HTR-8/SVneo (cell line): ENCODE measurements around the gene HEXIM1.
"Not testable (repeated sequence)": the region's sequence is repeated elsewhere in the genome, so short reads cannot be mapped to it uniquely, and the experiment has no call there.

Experiments
- DNase-seq: peaks from one replicate; pipeline ENCODE4 v3.0.0; 2011; ENCODE audit warnings: low spot score, mixed read lengths; ENCODE audit not compliant: insufficient read length
- FAIRE-seq: peaks from 2 replicates; lab custom pipeline; 2011; peaks lifted over from hg19 to GRCh38; lab: Jason Lieb, UNC

Gene HEXIM1

GRCh38 chr17:45112559-45113423 lies 35.5 kb upstream of the HEXIM1 start:
- peak; percentile 67 for FAIRE-seq

DNA sequence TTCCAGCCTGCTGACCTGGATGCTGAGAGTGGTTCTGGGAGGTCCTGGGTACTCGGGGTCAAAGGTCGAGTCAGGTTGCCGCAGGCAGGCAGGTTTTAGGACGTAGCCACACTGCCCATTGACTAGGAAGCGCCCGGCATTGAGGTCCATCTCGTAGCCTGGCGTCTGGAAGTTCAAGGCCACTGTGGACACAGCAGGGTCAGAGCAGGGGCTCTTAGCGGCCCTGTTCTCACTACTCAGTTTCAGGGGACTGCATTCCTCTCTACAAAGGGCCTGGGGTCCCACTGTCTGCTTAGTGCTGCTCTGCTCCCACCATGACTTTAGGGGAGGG lies 34.9 kb upstream of the HEXIM1 start:
- DNase-seq (no peak), FAIRE-seq (no peak)

More at GRCh38 chr17:45112559-45113423, 35.5 kb upstream of the HEXIM1 start:
- no peak for DNase-seq

GRCh38 chr17:45114117-45114932 lies 34.0 kb upstream of the HEXIM1 start:
- DNase-seq (no peak), FAIRE-seq (no peak)

DNA sequence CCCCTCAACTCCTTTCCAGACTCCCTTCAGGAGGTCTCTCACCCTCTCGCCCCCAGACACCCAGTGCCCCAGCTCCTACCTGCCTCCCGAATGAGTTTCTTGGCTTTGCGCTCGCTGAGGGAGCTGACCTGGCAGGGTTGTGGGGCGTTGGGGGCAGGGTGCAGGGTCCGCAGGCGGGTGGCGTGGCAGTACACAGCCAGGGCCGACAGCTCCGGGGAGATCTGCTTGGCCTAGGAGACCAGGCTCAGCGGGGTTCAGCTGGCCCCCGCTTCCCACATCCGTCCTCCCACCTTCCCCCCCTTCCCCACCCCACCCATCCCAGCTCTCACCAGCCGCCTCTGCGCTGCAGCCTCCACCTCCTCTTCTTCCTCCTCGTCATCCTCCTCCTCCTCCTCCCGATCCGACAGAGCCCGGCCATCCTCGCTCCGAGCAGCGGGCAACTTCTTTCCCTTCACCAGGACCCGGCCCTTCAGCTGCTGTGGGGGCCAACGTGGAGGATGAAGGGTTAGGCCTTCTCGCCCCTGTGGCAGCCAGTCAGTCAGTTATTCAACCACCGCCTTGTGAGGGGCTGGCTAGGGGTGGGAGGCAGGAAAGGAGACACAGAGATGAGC lies 33.2 kb upstream of the HEXIM1 start:
- FAIRE-seq (no peak), DNase-seq (no peak)

DNA sequence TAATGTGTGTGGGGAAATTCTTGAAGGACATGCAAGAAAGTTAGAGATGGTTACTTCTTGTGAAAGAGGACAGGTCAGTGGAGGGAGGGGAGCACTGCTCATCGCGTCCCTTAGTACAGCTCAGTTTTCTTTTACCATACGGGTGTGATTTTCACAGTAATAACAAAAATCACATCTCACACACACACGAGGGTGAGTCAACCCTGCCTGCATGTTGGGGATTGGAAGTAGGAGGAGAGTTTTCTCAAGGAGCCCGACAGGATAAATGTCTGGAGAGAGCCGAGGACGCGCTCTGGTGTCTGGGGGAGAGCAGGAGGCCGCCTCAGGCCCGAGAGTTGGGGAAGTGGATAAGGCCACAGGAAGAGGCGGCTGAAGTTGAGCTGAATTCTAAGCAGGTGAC lies 32.4 kb upstream of the HEXIM1 start:
- FAIRE-seq (peak; percentile 88), DNase-seq (no peak)

GRCh38 chr17:45116434-45117016 lies 31.8 kb upstream of the HEXIM1 start:
- no peak for FAIRE-seq
- DNase-seq = no peak

GRCh38 chr17:45117334-45117733 lies 30.9 kb upstream of the HEXIM1 start:
- DNase-seq = no peak
- FAIRE-seq = peak; percentile 87

DNA sequence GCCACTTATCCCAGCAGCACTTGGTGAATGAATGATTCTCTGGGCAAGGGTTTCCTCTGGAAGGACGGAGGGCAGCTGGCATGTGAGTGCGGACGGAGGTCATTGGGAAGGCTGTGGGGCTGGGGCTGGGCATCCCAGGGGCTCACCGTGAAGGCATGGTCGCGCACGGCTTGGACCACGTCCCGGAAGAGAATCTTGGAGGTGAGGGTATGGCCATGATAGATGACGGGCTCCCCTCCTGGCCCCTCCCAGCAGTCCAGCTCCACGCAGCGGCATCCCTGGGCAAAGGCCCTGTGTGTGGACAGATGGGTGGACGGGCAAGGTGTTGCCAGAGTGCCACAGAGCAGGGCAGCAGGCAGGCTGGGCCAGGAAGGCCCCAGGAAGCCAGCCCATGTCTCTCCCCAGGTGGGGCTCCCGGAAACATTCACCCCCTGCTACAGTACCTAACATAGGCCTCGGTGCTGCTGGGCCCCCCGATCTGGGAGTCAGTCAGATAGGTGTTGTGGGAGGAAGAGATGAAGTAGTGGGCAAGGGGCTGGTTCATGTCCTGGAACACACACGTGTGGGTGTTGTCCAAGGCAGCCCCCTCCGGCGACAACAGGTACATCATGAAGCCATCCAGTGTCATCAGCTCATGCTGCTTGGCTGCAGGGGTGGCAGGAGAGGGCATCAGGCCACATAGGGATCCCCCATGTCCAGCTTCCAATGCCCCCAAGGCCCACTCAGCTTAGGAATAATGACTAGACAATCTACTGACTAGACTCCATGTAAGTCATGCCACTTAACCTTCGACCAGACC lies 30.2 kb upstream of the HEXIM1 start:
- FAIRE-seq = no peak
- DNase-seq = no peak

- no peak for DNase-seq
- no peak for FAIRE-seq
These were observed 29.6 kb upstream of the HEXIM1 start for GRCh38 chr17:45118691-45119090.

- FAIRE-seq = no peak
- no peak for DNase-seq
These were observed 28.3 kb upstream of the HEXIM1 start for GRCh38 chr17:45119964-45120363.

DNA sequence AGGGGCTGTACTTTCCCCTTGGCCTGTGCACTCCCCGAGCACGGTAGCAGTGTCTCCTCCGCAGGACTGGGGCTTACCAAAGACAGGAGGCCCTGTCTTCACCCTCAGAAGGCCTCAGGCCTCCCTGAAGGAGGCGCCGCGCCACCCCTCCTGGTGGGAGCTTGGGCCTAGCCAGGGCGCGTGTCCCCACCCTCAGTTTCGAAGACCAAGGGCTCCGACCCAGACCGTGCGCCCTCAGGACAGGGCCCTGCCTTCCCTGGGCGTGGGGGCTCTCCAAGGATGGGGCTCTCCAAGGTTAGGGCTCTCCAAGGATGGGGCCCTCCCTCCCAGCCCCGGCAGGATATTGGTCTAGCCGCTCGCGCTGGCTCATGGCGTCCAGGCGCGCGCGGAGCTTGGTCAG lies 27.7 kb upstream of the HEXIM1 start:
- FAIRE-seq = no peak
- no peak for DNase-seq

DNA sequence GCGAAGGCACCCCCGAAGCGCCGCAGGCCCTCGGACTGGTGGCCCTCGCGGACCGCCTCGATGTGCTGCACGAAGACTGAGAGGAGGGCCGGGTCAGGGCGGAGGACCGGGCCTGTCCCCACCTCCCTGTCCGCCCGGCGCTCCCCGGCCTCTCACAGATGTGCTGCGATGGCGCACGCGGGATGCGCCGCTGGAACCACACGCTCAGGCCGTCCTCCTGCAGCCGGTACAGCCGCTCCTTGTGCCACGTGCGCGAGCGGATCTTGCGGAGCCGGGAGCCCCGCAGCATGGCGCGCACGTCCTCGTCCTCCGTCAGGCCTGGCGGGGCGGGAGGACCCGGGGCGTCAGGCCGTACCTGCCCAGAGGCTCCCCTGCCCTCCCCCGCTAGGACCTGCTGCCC lies 27.2 kb upstream of the HEXIM1 start:
- FAIRE-seq = no peak

GRCh38 chr17:45123076-45123770 lies 25.1 kb upstream of the HEXIM1 start:
- DNase-seq = no peak
- peak; percentile 78 for FAIRE-seq

More for the DNA sequence above, 27.2 kb upstream of the HEXIM1 start:
- no peak for DNase-seq

DNA sequence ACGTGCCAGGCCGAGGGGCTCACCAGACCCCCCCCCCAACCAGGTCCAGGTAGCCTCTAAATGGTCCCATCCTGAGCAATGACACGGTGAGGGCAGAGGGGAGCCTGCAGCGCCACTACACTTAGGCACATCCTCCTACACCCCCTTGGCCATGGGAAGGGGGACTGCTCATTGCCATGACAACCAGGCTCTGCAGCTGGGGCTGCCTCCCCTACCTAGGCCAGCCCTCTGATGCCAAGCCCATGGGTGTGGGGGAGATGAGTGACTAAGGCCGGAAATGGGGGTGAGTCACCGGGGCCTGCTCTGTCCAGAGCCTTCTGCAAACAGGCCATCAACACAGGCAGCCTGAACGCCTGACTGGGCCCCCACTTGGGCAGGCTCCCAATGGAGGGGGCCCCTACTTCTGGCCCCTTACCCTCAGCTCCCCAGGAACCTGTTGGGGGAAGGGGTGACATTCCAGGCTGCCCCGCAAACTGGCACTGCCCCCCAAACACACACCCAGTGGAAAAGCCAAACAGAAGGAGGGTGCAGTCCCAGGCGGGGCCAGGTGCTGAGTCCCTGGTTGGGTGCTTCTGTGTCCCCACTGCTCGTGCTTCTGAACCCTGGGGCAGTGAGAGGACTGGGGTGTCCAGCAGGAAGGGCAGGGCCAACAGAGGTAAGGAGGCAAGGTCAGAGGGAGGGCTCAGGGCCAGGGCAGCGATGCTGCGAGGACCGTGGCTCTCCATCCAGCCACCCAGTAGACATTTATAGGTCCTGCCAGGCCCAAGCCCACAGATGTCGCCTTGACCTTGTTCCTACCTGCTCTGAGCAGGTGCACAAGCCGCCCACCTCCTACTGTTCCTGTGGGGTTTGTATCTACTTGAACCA lies 24.1 kb upstream of the HEXIM1 start:
- peak; percentile 99 for FAIRE-seq
- DNase-seq = peak; percentile 99

DNA sequence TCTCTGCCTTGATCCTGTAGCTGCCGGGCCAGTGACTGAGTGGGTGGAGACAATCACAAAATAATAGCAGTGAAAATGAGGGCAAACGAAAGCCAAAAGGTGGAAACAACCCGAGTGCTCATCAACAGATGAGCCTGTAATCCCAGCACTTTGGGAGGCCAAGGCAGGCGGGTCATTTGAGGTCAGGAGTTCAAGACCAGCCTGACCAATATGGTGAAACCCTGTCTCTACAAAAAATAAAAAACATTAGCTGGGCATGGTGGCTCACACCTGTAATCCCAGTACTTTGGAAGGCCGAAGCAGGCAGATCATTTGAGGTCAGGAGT lies 23.5 kb upstream of the HEXIM1 start:
- DNase-seq, FAIRE-seq: not testable (repeated sequence)

DNA sequence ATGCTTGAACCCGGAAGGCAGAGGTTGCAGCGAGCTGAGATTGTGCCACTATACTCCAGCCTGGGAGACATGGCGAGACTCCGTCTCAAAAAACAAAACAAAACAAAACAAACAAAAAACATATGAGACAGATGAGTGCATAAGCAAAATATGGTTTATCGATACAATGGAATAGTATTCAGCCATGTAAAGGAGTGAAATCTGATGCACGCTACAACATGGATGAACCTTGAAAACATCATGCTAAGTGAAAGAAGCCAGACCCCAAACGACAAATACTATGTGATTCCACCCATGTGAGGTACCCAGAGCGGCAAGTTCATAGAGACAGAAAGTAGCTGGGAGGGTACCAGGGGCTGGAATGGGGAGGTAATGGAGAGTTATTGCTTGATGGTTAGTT lies 22.8 kb upstream of the HEXIM1 start:
- no peak for DNase-seq

DNA sequence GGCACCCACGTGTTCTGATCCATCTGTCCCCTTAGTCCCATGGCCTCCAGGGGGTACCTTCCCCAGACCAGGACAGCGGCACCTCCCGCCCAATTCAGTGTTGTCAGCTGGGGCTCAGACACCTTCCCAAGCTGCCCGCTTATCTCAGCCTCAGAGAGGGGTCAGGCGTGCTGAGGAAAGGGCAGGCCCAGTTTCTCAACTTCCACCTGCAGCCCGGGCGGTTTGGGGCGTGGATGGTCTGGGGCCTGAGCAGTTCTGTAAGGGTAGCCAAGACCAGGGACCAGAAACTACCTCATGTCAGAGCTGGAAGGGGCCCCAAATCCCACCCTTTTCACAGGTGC lies 21.1 kb upstream of the HEXIM1 start:
- FAIRE-seq (no peak), DNase-seq (no peak)

More for the DNA sequence above, 22.8 kb upstream of the HEXIM1 start:
- FAIRE-seq = peak; percentile 64

DNA sequence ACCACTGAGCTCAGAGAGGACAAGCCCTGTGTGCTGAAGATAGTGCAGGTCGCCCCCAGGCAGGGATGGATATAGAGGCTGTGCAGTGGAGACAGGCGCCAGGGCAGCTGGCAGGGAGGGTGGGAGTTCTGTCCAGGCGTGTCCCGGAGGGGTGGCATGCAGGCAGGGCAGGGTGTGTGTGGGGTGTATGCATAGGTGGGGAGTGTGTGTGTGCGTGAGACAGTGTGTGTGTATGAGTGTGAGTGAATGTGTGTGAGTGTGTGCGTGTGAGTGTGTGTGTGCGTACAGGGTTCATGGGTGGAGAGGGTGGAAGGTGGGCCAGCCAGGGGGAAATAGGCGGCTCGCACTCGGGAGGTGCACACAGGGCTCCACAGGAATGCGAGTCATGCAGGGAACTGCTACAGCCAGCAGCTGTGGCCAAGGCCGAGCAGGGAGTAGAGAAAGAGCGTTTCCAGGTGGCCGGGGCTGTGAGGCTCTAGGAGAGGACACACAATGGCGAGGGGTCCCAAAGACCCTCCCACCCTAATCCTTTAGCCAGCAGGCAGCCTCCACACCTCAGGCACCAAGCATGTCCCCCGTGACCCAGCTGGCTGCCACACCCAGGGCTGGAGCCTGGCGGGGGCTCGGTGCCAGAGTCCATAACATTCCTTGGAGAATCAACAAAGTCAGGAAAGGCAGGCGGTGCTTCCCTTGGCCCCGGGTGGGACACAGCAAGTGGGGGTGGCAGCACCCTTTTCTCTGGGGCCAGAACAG lies 20.6 kb upstream of the HEXIM1 start:
- DNase-seq (peak; percentile 71), FAIRE-seq (peak; percentile 99)
